ENCODE measurements around the gene MIDN.

MIDN gene

DNA sequence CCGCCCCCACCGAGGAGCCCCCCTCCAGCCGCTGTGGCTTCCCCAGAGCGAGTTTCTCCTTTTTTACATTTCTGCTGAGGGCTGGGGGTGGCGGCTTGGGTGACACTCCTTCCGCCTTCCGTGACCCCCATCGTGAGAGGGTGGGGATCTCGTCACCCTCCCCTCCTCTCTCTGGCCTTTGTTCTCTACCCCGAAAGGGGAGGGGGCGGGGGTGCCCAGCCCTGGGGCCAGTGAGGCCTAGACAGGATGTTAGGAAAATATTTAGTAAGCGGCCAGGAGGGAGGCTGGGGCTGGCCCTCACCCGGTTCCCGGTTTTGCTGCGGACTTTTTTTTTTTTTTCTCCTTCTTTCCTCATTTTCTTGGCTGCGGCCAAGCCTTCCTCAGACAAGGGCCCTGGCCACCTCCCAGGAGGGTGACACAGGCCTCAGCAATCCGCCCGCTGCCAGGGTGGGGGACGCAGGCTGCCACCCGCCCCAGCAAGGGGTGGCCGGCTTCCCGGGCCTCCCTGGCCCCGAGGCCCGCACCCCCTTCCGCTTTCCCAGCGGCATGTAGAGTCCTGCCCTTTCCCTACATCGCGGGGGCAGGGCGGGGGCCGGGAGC is 3.9 kb downstream of the MIDN start (continued):
- TF ChIP-seq, protein P1, sequence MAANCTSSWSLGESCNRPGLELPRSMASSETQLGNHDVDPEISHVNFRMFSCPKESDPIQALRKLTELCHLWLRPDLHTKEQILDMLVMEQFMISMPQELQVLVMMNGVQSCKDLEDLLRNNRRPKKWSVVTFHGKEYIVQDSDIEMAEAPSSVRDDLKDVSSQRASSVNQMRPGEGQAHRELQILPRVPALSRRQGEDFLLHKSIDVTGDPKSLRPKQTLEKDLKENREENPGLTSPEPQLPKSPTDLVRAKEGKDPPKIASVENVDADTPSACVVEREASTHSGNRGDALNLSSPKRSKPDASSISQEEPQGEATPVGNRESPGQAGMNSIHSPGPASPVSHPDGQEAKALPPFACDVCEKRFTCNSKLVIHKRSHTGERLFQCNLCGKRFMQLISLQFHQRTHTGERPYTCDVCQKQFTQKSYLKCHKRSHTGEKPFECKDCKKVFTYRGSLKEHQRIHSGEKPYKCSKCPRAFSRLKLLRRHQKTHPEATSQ (tag by site-specific recombination; IDR thresholded peaks at IDR 0.05) = peak; percentile 73; the same call in 1 of the 2 replicates
- TF ChIP-seq WT1 (tag by site-specific recombination; IDR thresholded peaks at IDR 0.05) = peak; percentile 43
- TF ChIP-seq, protein P2, sequence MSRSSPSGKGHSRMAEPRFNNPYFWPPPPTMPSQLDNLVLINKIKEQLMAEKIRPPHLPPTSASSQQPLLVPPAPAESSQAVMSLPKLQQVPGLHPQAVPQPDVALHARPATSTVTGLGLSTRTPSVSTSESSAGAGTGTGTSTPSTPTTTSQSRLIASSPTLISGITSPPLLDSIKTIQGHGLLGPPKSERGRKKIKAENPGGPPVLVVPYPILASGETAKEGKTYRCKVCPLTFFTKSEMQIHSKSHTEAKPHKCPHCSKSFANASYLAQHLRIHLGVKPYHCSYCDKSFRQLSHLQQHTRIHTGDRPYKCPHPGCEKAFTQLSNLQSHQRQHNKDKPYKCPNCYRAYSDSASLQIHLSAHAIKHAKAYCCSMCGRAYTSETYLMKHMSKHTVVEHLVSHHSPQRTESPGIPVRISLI (tag by site-specific recombination; IDR thresholded peaks at IDR 0.05) = peak; percentile 48; the same call in 1 of the 2 replicates
- TF ChIP-seq ZNF10 (tag by site-specific recombination; IDR thresholded peaks at IDR 0.05) = 0 out of 2 replicates have a peak, but pooled peaks have one; percentile 7
- TF ChIP-seq KLF16 (tag by site-specific recombination; IDR thresholded peaks at IDR 0.05) = 0 out of 2 replicates have a peak, but pooled peaks have one; percentile 33
- TF ChIP-seq, protein P3, sequence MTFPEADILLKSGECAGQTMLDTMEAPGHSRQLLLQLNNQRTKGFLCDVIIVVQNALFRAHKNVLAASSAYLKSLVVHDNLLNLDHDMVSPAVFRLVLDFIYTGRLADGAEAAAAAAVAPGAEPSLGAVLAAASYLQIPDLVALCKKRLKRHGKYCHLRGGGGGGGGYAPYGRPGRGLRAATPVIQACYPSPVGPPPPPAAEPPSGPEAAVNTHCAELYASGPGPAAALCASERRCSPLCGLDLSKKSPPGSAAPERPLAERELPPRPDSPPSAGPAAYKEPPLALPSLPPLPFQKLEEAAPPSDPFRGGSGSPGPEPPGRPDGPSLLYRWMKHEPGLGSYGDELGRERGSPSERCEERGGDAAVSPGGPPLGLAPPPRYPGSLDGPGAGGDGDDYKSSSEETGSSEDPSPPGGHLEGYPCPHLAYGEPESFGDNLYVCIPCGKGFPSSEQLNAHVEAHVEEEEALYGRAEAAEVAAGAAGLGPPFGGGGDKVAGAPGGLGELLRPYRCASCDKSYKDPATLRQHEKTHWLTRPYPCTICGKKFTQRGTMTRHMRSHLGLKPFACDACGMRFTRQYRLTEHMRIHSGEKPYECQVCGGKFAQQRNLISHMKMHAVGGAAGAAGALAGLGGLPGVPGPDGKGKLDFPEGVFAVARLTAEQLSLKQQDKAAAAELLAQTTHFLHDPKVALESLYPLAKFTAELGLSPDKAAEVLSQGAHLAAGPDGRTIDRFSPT (tag by site-specific recombination; IDR thresholded peaks at IDR 0.05) = peak; percentile 49; the same call in 1 of the 2 replicates
- TF ChIP-seq EGR2 (tag by site-specific recombination; IDR thresholded peaks at IDR 0.05; ENCODE audit: low read depth) = peak; percentile 77; the same call in 1 of the 2 replicates
- TF ChIP-seq ZNF76 (tag by site-specific recombination; IDR thresholded peaks at IDR 0.05; ENCODE audit: borderline replicate concordance, low read depth) = 0 out of 2 replicates have a peak, but pooled peaks have one; percentile 72
- 0 out of 2 replicates have a peak, but pooled peaks have one; percentile 20 for TF ChIP-seq ZNF335 (tag by site-specific recombination; conservative IDR thresholded peaks at IDR 0.05)
- no peak for TF ChIP-seq ZNF624 (tag by site-specific recombination; IDR thresholded peaks at IDR 0.05)
- peak; percentile 100 for TF ChIP-seq ZNF223 (tag by site-specific recombination; IDR thresholded peaks at IDR 0.05)
- peak; percentile 61 for TF ChIP-seq IKZF3 (tag by site-specific recombination; IDR thresholded peaks at IDR 0.05)
- peak; percentile 29; the same call in 1 of the 2 replicates for TF ChIP-seq ZBTB7A (tag by site-specific recombination; IDR thresholded peaks at IDR 0.05; ENCODE audit: low read depth)
- TF ChIP-seq SP7 (tag by site-specific recombination; IDR thresholded peaks at IDR 0.05) = 0 out of 2 replicates have a peak, but pooled peaks have one; percentile 18
- no peak for TF ChIP-seq ZNF324 (tag by site-specific recombination; IDR thresholded peaks at IDR 0.05)
- TF ChIP-seq KLF7 (tag by site-specific recombination; IDR thresholded peaks at IDR 0.05; ENCODE audit: borderline replicate concordance) = peak; percentile 21; the same call in 1 of the 2 replicates
- peak; percentile 67; the same call in 1 of the 2 replicates for TF ChIP-seq ZBTB20 (tag by site-specific recombination; IDR thresholded peaks at IDR 0.05)
- peak; percentile 30; the same call in 1 of the 2 replicates for TF ChIP-seq ZNF366 (tag by site-specific recombination; conservative IDR thresholded peaks at IDR 0.05)

DNA sequence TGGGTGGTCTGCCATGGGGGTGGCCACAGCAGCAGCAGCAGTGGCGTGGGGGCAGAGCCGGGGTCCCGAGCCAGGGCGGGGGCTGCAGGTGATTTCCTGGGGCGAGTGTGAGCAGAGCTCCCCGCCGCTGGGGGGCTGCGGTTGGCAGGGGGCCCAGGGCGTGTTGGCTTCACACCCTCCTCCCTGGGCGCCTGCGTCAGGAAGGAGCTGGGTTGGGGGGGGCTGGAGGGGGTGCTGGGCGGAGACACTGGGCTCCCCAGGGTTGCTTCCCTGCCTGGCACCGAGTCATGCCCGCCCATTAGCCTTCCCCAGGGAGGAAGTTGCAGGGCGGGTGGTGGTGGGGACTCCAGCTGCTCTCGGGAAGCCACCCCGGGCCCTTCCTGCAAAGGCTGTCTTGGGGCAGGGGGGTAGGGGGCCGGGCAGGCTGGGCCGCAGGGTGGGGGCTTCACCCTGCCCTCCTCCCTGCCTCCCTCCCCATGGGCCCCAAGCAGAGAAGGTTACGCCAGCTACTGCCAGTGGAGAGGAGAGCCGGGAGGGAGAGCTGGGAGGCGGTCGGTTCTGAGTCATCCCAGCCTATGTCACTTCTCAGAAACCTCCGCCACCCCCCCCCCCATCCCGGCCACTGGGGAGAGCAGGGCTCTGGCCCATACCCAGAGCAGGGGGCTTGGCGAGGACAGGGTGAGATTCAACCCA is 4.6 kb downstream of the MIDN start:
- CTCF ChIA-PET = interaction anchor here (0.6 to 2.7 kb wide), 4 partner anchors 9 to 15 kb away, joined by 3 to 13 read pairs (median 12); partner anchors contain the start of gene CIRBP
- H3K9me3 ChIP-seq (ENCODE audit: control insufficient read depth, insufficient read depth, low read depth, low read length) = no peaks in the 10 kb centered on the region
- POLR2A ChIA-PET = interaction anchor here (0.5 to 10.8 kb wide), 18 partner anchors 9 to 572 kb away, joined by 3 to 407 read pairs (median 4); partner anchors contain the start of genes ATP5F1D, CIRBP, FAM174C and GPX4
- peak overlapping the region; percentile 100 for H3K27ac ChIP-seq (ENCODE audit: extremely low read depth, low read depth, low read length)
- H3K36me3 ChIP-seq (ENCODE audit: control insufficient read depth in 2 of 2, insufficient read depth in 1 of 2, low read length in 2 of 2) = peaks cover 21 to 56% of the 10 kb centered on the region in 2 experiments; a peak in 2 of 3 replicates
- H3K4me1 ChIP-seq (ENCODE audit: control insufficient read depth, insufficient read depth, low read length) = peaks cover 10% of the 10 kb centered on the region
- peak overlapping the region; percentile 92 for H3K4me3 ChIP-seq (ENCODE audit: low read depth, low read length)
- TF ChIP-seq ZNF335 (tag by site-specific recombination; conservative IDR thresholded peaks at IDR 0.05) (0 out of 2 replicates have a peak, but pooled peaks have one; percentile 16), WT1 (tag by site-specific recombination; IDR thresholded peaks at IDR 0.05) (peak; percentile 85), ZNF404 (tag by site-specific recombination; IDR thresholded peaks at IDR 0.05) (no peak), GLIS1 (tag by site-specific recombination; IDR thresholded peaks at IDR 0.05) (peak; percentile 96), ZNF621 (tag by site-specific recombination; IDR thresholded peaks at IDR 0.05) (no peak), ZNF394 (tag by site-specific recombination; IDR thresholded peaks at IDR 0.05; ENCODE audit: borderline replicate concordance) (peak; percentile 37; the same call in 1 of the 2 replicates), ZNF423 (tag by site-specific recombination; IDR thresholded peaks at IDR 0.05) (peak; percentile 85)
- TF ChIP-seq, protein P4, sequence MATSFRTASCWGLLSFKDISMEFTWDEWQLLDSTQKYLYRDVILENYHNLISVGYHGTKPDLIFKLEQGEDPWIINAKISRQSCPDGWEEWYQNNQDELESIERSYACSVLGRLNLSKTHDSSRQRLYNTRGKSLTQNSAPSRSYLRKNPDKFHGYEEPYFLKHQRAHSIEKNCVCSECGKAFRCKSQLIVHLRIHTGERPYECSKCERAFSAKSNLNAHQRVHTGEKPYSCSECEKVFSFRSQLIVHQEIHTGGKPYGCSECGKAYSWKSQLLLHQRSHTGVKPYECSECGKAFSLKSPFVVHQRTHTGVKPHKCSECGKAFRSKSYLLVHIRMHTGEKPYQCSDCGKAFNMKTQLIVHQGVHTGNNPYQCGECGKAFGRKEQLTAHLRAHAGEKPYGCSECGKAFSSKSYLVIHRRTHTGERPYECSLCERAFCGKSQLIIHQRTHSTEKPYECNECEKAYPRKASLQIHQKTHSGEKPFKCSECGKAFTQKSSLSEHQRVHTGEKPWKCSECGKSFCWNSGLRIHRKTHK (tag by site-specific recombination; IDR thresholded peaks at IDR 0.05) = no peak
- TF ChIP-seq, protein P5, sequence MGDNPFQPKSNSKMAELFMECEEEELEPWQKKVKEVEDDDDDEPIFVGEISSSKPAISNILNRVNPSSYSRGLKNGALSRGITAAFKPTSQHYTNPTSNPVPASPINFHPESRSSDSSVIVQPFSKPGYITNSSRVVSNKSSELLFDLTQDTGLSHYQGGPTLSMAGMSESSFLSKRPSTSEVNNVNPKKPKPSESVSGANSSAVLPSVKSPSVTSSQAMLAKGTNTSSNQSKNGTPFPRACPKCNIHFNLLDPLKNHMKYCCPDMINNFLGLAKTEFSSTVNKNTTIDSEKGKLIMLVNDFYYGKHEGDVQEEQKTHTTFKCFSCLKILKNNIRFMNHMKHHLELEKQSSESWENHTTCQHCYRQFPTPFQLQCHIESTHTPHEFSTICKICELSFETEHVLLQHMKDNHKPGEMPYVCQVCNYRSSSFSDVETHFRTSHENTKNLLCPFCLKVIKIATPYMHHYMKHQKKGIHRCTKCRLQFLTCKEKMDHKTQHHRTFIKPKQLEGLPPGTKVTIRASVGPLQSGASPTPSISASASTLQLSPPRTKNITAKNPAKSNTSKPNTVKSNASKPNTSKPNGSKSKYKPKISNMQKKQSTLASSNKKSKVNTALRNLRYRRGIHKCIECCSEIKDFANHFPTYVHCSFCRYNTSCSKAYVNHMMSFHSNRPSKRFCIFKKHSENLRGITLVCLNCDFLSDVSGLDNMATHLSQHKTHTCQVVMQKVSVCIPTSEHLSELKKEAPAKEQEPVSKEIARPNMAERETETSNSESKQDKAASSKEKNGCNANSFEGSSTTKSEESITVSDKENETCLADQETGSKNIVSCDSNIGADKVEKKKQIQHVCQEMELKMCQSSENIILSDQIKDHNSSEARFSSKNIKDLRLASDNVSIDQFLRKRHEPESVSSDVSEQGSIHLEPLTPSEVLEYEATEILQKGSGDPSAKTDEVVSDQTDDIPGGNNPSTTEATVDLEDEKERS (tag by site-specific recombination; IDR thresholded peaks at IDR 0.05) = no peak
